T1000 (cell line): ENCODE results near the gene ZSCAN4.

ENCODE experiments used
- DNase-seq: peaks from one replicate; lab custom pipeline; 2025; ENCODE audit warnings: mixed read lengths; lab: John Stamatoyannopoulos, UW

ZSCAN4 gene, protein sequence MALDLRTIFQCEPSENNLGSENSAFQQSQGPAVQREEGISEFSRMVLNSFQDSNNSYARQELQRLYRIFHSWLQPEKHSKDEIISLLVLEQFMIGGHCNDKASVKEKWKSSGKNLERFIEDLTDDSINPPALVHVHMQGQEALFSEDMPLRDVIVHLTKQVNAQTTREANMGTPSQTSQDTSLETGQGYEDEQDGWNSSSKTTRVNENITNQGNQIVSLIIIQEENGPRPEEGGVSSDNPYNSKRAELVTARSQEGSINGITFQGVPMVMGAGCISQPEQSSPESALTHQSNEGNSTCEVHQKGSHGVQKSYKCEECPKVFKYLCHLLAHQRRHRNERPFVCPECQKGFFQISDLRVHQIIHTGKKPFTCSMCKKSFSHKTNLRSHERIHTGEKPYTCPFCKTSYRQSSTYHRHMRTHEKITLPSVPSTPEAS

DNA sequence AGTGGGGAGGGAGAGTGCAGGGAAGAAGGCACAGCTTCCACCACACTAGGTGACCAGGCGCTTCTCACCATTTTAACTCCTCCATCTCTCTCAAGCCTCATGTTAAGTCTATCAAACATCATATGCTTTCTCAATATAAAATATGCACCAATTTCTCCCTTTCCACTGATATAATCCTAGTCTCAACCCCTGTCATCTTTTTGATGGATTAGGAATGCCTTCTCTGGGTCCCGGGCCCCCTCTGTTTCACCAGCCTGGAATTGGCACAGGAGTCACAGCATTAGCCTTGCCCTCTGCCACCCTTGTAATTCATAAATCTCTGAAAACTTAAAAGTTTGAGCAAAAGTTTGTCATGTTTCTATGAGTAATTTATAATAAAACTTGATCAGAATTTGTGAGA lies at the start of gene ZSCAN4:
Gene ZSCAN4 (plus strand): TSS at position 301 of the 400 bp plus-strand sequence. CDS start 7,211 bp downstream, outside the sequence.
- DNase-seq: no peak

DNA sequence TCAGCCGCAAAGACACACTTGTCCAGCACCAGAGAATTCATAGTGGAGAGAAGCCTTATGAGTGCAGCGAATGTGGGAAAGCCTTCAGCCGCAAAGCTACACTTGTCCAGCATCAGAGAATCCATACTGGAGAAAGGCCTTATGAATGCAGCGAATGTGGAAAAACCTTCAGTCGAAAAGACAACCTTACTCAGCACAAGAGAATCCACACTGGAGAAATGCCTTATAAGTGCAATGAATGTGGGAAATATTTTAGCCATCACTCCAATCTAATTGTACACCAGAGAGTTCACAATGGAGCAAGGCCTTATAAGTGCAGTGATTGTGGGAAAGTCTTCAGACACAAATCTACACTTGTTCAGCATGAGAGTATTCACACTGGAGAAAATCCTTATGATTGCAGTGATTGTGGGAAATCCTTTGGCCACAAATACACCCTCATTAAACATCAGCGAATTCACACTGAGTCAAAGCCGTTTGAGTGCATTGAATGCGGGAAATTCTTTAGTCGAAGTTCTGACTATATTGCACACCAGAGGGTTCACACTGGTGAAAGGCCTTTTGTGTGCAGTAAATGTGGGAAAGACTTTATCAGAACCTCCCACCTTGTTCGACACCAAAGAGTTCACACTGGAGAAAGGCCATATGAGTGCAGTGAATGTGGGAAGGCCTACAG lies 47.9 kb upstream of the ZSCAN4 start:
- DNase-seq: no peak

DNA sequence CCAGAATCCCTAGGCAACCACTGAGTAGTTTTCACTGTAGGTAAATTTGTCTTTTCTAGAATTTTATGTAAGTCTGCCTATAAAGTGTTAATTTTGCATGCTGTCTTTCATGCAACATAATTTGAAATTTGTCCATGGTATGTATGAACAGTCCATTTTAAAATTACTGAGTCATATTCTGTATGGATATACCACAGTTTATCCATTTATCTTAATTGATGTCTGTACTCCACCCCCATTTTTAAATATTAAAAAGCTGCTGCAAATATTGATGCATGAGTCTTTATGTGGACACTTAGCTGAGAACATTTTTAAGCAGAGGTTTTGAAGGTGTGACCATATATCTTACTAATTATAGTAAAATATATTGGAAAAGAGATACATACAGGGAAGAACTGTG lies 45.6 kb upstream of the ZSCAN4 start:
- DNase-seq: no peak

DNA sequence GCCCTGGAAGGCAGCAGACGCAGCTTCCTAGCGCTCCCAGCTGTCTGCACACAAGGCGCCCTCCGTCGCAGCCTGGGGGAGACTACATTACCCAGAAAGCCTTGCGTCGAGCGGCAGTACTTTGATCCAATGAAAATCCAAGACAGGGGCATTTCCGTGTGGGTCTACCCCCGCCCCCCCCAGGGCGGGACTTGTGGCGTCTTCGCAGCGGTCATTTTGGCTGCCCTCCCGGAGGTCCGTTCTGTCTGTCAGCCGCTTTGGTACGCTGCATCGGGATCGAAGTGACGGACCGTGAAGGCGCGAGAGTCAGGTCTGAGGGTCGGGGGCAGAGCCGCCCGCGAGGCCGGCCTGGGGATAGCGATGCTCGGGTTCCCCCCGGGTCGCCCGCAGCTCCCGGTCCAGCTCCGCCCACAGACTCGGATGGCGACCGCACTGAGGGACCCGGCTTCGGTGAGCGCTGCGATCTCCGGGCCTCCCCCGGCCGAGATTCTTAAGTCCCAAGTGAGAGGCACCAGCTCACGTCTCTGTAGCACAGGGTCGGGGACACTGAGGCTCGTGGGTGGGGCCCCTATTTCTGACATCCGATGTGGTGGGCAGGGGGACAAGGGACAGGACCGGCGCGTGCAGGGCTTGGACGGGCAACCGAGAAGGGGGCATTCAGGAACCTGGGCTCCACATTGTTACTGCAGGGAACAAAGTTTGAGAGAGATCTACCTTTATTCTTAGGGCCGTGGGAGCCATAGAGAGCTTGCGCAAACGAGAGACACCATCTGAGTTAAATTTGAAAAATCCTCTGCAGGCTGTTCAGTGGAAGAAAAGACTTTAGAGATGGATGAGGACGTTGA lies 35.5 kb upstream of the ZSCAN4 start, which contains the start of gene ZNF211:
Gene ZNF211 (plus strand): TSS at position 182 of the 845 bp plus-strand sequence. CDS start 179 bp downstream, at position 361.
- peak; percentile 81 for DNase-seq

DNA sequence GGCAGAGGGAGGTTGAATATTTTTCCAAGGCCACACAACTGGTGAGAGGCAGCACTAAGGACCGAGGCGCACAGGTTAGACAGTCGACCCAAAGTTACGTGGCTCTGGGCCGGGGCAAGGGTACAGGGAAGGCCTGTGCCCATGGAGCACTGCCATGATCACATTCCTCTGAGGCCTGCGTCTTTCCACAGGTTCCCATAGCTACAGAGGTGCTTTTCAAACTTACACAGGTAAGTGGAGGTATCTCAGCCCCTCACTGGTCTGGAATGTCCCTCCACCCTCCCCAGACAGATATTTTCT lies 35.0 kb upstream of the ZSCAN4 start:
- DNase-seq: no peak

DNA sequence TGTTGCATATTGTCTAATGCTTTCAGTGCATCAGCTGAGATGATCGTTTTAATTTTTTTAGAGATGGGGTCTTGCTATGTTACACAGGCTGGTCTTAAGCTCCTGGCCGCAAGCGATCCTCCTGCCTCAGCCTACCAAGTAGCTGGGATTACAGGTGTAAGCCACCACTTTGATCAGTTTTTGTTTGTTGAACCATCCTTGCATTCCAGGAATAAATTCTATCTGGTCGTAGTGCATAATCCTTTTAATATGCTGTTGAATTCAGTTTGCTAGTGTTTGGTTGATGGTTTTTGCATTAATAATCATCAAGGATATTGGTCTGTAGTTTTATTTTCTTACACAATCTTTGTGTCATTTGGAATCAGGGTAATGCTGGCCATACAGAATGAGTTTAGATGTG lies 31.4 kb upstream of the ZSCAN4 start:
- DNase-seq: no peak

DNA sequence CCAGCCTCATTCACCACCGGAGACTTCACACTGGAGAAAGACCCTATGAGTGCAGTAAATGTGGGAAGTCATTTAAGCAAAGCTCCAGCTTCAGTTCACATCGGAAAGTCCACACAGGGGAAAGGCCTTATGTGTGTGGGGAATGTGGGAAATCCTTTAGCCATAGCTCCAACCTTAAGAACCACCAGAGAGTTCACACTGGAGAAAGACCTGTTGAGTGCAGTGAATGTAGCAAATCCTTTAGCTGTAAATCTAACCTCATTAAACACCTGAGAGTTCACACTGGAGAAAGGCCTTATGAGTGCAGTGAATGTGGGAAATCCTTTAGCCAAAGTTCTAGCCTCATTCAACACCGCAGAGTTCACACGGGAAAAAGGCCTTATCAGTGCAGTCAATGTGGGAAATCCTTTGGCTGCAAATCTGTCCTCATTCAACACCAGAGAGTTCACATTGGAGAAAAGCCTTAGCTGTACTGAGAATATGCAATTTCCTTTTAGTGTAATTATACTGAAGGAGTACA lies 27.0 kb upstream of the ZSCAN4 start:
- DNase-seq: no peak

DNA sequence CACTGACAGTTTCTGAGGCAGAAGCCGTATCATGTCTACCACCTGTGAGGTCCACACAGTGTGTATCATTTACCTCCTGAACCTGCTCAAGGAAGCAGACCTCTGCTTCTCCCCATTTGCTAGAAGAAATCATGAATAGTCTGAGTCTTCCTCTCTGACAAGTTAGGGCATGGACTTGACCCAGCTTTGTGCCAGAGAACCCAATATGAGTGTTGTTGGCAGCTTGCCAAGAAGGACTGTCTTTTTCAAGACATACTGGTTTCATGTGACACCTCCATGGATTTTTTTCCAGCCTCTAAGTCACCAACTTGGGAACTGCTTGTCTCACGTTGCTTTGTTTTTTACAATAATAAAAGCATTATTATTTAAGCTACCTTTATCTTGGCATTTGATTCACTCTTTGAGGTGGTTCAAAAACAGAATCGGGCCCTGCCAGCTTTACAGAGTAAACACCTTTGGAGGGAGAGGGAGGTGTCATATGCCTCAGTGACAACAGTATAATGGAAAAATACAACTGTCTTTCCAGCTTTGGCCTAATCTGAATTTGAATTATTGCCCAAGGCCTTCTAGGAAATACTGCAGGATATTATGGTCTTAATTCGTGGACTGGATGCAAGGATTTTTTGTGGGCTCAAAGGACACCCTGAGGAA lies 26.2 kb upstream of the ZSCAN4 start:
- DNase-seq: no peak

DNA sequence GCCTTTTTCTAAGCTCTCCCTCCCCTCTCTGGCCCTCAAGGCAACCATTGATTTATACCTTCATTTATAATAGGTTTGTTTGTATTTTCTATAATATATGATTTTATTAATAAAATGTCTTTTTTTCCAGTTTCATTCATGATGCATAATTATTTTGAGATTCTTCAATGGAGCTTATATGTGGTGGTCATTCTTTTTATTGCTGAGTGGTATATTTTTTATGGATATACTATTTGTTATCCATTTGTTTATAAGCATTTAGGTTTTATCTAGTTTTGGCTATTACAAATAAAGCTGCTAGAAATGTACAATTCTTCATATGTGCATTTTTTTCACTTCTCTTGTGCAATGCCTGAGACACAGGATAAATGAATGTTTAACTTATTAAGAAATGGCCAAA lies 25.0 kb upstream of the ZSCAN4 start:
- no peak for DNase-seq

DNA sequence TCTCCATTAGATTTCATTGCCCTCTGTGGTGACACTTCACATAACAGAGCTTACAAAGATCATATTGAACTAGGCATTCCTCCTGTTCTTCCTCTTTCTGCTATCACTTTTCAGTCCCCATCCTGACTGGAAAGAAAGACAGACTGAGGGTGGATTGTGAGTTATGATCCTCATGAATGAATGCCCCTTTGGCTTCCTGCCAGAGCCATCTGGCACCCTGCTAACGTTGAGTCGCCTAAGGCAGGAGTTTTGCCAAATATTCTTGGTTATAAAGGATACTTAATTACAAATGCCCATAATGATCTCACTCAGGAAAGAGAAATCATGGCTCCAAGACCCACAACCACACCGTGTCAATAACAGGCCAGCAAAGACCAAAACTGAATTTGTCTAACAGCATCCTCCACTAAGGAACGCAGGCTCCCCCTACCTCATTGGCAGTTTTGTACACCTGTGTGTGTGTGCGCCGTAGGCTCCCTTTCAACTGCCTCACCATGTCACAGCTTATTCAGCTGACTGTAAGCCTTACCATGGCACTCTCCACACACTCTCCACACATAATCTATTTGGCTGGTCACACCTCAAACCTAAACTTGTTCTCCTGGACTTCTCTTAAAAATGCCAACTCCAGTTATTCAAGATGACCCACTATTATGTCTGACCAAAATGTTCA lies 20.3 kb upstream of the ZSCAN4 start:
- no peak for DNase-seq

DNA sequence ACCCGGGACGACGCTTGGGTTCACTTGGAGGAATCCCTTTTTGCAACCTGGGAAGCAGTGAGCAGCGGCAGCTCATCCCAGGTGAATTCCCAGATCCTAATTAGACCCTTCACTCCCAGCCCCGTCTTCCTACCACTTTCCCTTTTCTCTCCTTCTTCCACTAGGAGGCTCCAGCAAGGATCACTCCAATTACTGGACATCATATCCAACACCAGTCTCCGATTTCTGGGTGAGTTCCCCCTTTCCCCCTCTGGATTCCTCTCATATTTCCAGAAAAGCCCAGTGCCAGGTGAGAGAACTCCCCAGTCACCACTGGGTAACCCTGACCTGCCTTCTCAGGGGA lies 17.1 kb upstream of the ZSCAN4 start:
- DNase-seq: no peak

DNA sequence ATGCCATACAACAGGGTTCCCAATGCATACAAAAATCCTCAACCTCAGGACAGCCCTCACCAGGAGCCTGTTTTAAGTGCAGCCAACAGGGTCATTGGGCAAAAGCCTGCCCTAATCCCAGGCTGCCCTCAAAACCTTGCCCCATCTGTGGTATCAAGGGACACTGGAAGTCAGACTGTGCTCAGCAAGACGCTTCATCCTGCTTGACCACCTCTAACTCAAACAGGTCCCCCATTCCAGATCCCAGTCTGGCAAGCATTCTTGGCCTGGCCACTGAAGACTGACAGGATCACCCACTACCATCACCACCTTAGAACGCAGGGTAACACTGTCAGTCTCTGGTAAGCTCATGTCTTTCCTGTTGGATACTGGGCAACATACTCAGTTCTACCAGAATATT lies 15.0 kb upstream of the ZSCAN4 start:
- no peak for DNase-seq

DNA sequence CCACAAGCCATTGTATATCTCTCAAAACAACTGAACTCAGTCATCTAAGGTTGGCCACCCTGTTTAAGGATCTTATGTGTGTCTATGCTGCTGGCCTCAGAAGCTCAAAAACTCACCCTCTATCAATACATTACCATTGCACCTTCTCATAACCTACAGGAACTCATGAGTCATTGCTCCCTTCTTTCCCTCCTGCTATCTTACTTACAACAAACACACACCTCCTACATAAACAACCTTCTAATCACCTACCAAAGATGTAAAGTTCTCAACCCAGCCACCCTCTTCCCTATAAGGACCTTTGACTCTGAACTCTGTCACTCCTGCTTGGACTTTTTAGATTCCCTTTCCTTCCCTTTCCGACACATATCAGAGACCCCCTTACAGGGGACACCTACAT lies 13.3 kb upstream of the ZSCAN4 start:
- DNase-seq: no peak

DNA sequence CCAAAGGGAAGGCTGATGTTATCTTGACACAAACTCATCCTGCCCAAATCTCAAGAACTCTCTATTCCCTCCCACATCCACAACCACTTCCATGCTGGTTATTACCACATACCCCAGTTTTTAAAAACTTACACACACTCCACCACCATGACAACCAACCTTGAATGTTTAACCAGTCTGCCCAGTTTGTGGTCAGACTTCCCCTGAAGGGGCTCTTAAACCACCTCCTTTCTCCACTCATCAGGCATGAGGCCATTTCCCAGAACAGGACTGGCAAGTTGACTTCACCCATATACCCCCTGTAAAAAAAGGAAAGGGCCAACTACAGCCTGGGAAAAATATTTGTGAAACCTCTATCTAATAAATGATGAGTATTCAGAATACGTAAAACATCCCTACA lies 12.4 kb upstream of the ZSCAN4 start:
- DNase-seq: no peak

DNA sequence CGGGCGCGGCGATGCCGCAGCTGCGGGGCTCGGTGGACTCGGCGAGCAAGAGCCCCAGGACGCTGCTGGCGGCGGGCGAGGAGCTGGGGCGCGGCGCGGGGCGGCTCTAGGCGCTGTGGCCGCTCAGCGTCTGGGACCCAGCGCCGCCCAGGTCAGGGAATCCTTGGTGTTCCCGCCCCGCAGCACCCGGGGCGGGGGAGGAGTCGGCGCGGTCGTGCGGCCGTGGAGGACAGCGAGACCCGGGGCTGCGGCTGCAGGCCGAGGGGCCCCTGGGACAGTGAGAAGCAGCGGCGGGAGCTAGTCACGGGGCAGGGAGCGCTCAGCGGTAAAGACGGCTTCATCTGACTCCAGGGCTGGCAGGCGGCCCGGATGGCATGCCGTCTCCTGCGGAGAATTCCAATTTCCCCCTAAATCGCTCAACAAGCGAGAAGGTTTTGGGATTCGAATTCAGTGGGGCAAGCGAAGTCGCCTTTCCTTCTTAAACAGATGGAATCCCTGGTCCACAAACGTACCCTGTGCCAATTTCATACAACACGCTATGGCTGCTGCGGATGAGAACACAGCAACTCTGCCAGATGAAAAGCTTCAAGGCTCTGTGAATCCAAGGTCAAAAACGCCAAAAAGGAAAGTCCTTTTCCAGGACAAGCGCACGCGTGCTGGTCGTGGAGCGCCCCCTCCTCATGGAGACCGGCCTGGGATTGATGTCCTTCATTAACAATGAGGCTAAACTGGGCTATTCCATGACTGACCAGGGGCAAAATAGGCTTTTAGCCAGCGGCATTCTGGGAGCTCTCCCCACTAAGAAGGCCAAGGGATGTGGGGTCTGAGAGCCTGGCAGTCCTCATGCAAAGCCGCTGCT lies 4.2 kb upstream of the ZSCAN4 start:
- DNase-seq: peak; percentile 23

DNA sequence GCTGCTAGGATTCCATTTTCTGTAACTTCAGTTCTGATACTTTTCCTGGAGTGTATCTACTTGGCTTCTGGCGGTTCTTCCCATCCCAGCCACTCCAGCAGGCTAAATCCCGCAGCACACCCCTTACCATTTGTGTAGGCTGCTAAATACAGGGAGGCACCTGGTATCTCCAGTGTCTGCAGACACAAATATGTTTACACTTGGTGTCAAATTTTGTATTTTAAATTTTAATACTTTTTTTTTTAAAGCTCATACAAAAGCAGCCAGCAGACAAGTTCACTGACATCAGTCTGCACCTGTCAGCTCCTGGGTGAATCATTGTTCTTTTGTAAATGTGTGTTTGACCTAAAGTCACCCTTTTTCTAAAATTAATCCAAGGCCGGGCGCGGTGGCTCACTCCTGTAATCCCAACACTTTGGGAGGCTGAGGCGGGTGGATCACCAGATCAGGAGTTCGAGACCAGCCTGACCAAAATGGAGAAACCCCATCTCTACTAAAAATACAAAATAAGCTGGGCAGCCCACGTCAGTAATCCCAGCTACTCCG lies 3.4 kb upstream of the ZSCAN4 start:
- DNase-seq: no peak

DNA sequence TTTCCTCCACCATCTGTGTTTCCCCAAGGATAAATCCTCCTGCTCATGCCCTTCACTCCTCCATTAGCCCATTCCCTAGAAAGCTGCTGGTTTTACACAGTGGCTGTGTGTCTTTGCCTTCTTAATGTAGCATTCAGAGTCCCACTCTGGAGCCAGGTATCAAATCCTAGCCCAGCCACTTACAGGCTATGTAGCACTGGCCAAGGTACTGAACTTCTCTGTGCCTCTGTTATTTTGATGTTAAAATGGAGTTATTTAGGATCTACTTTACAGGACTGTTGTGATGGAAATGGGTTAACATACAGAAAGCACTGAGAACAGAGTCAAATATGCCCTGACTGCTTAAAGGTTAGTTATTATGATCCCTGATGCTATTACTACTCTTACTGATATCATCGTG lies 1.5 kb upstream of the ZSCAN4 start:
- DNase-seq: no peak

DNA sequence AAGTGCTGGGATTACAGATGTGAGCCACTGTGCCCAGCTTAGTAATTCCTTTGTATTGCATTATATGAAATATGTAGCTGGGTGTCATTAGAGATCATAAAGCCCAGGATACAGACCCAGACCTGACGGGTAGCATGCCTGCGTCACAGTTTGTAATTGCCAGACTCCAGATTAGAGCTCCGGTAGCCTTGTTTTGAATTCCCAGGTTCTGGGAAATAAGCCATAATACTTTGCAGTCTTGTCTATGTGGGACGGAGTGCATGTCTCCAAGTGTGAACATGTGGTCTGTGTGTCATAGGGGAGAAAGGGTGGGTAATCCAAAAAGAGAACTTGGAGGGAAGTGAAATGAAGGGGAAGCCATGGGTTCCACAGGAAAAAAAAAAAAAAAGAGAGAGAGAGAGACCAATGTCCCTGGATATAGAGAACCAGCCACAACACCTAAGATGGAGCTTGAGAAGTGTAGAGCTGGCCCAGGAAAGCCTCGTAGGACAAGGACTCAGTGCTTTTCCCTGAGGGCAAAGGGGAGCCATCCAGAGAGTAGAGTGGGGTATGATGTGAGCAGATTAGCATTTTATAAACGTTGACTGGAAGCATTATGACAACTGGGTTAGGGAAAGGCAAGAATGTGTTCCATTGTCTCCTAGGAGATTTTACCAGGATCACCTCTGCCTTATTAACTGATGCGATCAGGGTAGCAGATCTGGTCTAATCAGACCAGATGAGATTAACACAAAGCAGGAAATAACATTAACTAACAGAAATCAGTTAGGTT lies 2.6 kb downstream of the ZSCAN4 start:
- no peak for DNase-seq

DNA sequence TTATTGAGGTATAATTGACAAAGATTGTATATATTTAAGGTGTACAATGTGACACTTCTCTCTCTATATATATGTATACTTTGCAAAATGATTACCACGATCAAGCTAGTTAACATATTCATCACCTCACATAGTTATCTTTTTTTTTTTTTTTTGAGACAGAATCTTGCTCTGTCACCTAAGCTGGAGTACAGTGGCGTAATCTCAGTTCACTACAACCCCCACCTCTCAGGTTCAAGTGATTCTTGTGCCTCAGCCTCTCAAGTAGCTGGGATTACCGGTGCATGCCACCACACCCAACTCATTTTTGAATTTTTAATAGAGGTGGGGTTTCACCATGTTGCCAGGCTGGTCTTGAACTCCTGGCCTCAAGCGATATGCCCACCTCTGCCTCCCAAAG lies 3.7 kb downstream of the ZSCAN4 start:
- no peak for DNase-seq
